Mesothelial cell of epicardium (in vitro differentiated cells): ENCODE results near the gene FGF8. TPM values are rescaled to one million over a fixed set of nuclear protein-coding genes. Genes with fewer than 3 reads are reported as not detected.
A peak's percentile ranks its signal among the peaks of the same experiment; 100 is the strongest.

Experiments
- DNase-seq, 2 experiments: peaks; one replicate each; pipeline ENCODE4 v3.0.0; 2021; ENCODE audit warnings: low spot score in 2 of 2; ENCODE audit not compliant: unreplicated experiment in 2 of 2
- H3K27ac Mint-ChIP-seq: 2 replicates; pipeline ENCODE4 v1.8.0; 2021; ENCODE audit warnings: mixed read lengths
- H3K27me3 Mint-ChIP-seq: 2 replicates; pipeline ENCODE4 v1.8.0; 2021; ENCODE audit warnings: low read depth, mixed read lengths
- H3K36me3 Mint-ChIP-seq: 2 replicates; pipeline ENCODE4 v1.8.0; 2021; ENCODE audit warnings: mixed read lengths
- H3K4me1 Mint-ChIP-seq: 2 replicates; pipeline ENCODE4 v1.8.0; 2021; ENCODE audit warnings: mixed read lengths
- H3K4me3 Mint-ChIP-seq: 2 replicates; pipeline ENCODE4 v1.8.0; 2021; ENCODE audit warnings: mild to moderate bottlenecking, moderate library complexity, mixed read lengths
- H3K9me3 Mint-ChIP-seq: 2 replicates; pipeline ENCODE4 v1.8.0; 2021; ENCODE audit warnings: mixed read lengths
- CTCF ChIP-seq: fragments of 200-600 bp; sonication (generic); IDR thresholded peaks from one replicate; pipeline ENCODE4 v1.5.0; 2021; ENCODE audit warnings: antibody characterized with exemption; ENCODE audit not compliant: unreplicated experiment
- total RNA-seq: library from RNA; stranded (reverse); gene quantifications from 3 replicates; pipeline ENCODE4 v1.2.1, GENCODE V29; 2021

The FGF8 gene
- total RNA-seq, 1 donor from 2014 or later: not detected

- Mint-ChIP-seq H3K36me3 (peaks cover 22% of the 10 kb centered on the region), H3K4me1 (peaks cover 28% of the 10 kb centered on the region), H3K4me3 (no peak overlapping the region), H3K27ac (no peak overlapping the region), H3K9me3 (no peaks in the 10 kb centered on the region), H3K27me3 (peaks cover 3% of the 10 kb centered on the region)
- no peak for TF ChIP-seq CTCF
- no peak for DNase-seq
These were observed 9.9 kb upstream of the FGF8 start for GRCh38 chr10:101785801-101786200.

GRCh38 chr10:101784558-101784957 lies 8.6 kb upstream of the FGF8 start:
- Mint-ChIP-seq H3K27me3 (peaks cover 14% of the 10 kb centered on the region), H3K36me3 (peaks cover 19% of the 10 kb centered on the region), H3K4me1 (peaks cover 30% of the 10 kb centered on the region), H3K27ac (peak overlapping the region; percentile 17), H3K9me3 (no peaks in the 10 kb centered on the region), H3K4me3 (peak overlapping the region; percentile 100)
- no peak for DNase-seq
- no peak for TF ChIP-seq CTCF

- Mint-ChIP-seq H3K27ac (peak overlapping the region; percentile 97), H3K9me3 (no peaks in the 10 kb centered on the region), H3K27me3 (peaks cover 22% of the 10 kb centered on the region), H3K36me3 (peaks cover 17% of the 10 kb centered on the region), H3K4me3 (peak overlapping the region; percentile 100), H3K4me1 (peaks cover 37% of the 10 kb centered on the region)
- no peak for TF ChIP-seq CTCF
- no peak for DNase-seq
These were observed 7.8 kb upstream of the FGF8 start for GRCh38 chr10:101783736-101784118.

GRCh38 chr10:101782811-101783735 lies 7.2 kb upstream of the FGF8 start, which contains the start of gene NPM3:
Gene NPM3, minus strand, starts transcription at chr10:101783446. Its CDS starts 56 bp downstream, at chr10:101783390.
- H3K9me3 Mint-ChIP-seq: no peaks in the 10 kb centered on the region
- H3K36me3 Mint-ChIP-seq: peaks cover 17% of the 10 kb centered on the region
- H3K4me1 Mint-ChIP-seq: peaks cover 40% of the 10 kb centered on the region
- no peak for TF ChIP-seq CTCF
- DNase-seq: peak; percentile 82 to 84
- peak within 1 kb of the TSS; percentile 97 for H3K27ac Mint-ChIP-seq
- H3K27me3 Mint-ChIP-seq: peaks cover 29% of the 10 kb centered on the region
- peak within 1 kb of the TSS; percentile 100 for H3K4me3 Mint-ChIP-seq

- no peak for TF ChIP-seq CTCF
- Mint-ChIP-seq H3K4me1 (peaks cover 42% of the 10 kb centered on the region), H3K4me3 (peak overlapping the region; percentile 100), H3K9me3 (no peaks in the 10 kb centered on the region), H3K36me3 (peaks cover 19% of the 10 kb centered on the region), H3K27me3 (peaks cover 37% of the 10 kb centered on the region), H3K27ac (no peak overlapping the region)
- DNase-seq: no peak
These were observed 6.3 kb upstream of the FGF8 start for GRCh38 chr10:101781984-101782810.
